GM18909 (cell line): ENCODE measurements around the gene NOPCHAP1.
"Not testable (repeated sequence)": the region's sequence is repeated elsewhere in the genome, so short reads cannot be mapped to it uniquely, and the experiment has no call there.

Experiments used
- ATAC-seq: cut with Tn5 transposase; IDR thresholded peaks from one replicate; pipeline ENCODE4 v1.9.1; 2021; ENCODE audit warnings: mild to moderate bottlenecking; ENCODE audit not compliant: unreplicated experiment, poor library complexity

NOPCHAP1 gene

DNA sequence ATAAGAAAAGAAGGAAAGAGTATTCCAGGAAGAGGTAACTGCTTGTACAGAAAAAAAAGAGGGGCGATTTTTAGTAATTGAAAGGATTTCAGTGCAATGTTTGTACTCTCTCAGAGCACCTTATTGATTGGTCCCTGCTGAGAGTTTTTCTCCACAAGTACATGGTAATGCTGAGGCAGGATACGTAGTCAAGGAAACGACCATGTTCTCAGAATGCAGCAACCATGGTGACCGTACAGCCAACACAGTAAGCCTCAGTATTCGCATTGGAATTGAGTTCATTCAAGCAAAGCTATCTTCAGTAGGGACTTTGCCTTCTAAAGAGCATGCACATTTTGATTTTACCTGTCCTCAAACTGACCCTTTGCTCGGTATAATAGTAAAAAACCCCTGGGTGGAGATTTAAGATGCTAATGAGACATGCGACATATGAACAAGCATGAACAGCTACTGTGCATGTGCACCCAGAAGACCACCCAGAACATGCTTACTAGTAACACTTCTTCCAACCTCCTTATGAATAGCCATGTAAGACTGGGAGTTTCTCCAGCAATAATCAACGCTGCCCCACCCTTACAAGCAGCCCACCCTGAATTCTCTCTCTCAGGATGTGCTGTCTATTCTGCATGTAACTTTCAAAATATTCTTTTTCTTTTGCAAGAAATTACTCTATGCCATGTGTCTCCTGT lies 21.8 kb upstream of the NOPCHAP1 start:
- no peak for ATAC-seq

DNA sequence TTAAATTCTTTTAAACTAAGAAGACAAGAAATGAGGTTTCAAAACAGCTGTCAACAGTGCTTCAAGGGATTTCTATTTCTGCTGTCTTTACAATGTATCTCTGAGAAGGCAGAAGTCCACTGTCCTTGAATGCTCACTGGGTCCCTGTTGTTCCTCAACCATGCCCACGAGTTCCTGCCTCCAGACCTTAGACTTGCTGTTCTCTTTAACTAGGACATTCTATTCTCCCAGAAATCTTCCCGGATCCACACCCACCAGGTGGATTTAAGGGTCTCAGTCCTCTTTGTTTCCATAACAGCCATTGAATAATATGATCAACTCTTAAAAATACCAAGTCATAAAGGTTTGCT lies 21.3 kb upstream of the NOPCHAP1 start:
- no peak for ATAC-seq

DNA sequence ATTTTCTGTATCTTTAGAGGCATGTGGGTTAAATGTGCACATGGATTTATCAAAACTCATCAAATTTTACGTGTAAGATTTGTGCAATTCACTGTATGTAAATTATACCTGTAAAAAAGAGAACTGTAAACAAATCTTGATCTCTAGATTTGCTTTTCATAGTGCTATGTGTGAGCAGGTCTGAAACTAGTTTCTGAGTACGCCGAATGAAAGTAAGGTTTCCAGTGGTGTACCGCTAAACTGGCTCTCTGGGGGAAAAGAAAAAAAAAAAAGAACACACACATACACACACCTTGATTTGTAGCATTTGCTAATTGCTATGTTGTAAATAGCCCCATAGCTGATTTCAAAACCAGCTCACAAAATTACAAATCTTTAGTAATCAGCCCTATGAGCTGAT lies 19.4 kb upstream of the NOPCHAP1 start:
- peak; percentile 84 for ATAC-seq

DNA sequence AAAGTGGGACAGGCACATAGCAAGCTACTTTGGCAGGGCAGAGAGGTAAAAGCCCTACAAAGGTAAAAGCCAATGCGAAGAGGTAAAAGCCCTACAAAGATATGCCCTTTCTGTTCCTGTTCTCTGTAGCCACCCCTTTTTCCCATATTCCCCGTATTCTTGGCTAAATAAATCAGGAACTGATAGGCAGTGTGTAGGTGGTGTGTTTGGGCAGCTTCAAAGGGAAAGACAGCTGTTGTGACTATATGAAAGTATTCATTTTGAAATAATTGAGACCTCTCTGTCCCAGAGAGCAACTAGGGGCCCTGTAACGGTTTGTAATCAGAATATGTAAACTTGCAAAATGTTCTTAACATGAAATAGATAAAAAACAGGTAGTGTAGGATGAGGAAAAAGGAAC lies 16.8 kb upstream of the NOPCHAP1 start:
- no peak for ATAC-seq

DNA sequence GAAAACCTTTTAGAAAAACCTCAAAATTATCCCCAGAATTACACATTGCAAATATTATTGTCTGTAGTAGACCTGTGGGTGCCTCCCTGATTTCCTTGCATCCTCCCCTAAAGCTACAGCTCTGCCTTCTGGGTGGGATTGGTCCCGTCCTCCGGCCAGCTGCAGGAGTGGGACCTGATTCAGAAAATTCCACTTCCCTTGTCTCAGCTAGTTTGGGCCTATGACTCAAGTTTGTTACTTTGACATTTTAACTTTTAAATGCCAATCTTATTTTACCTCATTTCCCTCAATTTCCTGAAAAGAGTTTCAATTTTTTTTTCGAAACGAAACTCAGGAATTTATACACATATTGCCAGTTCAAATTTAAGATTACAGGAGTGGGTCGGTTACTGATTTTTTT lies 14.8 kb upstream of the NOPCHAP1 start:
- no peak for ATAC-seq

DNA sequence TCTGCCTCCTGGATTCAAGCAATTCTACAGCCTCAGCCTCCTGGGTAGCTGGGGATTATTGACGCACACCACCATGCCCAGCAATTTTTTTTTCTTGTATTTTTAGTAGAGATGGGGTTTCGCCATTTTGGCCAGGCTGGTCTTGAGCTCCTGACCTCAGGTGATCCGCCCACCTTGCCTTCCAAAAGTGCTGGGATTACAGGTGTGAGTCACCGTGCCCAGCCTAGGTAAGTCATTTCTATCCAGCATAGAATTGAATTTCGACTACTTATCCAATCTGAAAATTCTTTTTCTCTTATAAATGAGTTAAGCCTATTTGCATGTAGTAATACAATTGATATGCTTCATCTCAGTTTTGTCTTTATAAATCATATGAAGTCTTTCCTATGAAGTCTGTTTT lies 12.9 kb upstream of the NOPCHAP1 start:
- ATAC-seq = no peak

DNA sequence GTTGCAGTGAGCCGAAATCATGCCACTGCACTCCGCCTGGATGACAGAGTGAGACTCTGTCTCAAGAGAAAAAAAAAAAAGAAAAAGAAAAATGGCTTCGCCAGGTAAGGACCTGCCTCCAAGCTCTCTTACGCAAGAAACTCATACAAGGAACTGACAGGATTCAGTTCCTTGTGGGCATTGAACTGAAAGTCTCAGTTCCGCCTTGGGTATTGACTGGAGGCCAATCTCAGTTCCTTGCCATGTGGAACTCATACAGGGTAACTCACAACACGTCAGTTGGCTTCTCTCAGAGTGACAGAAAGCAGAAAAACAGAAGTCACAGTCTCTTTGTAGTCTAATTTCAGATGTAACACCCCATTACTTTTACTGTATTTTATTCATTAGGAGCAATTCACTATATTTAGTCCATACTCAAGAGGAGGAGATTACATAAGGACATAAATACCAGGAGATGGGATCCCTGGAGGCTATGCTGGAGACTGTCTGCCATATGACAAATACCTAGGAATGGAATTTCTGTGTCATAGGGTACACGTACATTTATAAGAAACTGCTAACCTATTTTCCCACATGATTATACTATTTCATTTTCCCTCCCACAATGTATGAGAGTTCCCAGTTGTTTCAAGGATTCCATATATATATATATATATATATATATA lies 11.4 kb upstream of the NOPCHAP1 start:
- peak; percentile 99 for ATAC-seq

DNA sequence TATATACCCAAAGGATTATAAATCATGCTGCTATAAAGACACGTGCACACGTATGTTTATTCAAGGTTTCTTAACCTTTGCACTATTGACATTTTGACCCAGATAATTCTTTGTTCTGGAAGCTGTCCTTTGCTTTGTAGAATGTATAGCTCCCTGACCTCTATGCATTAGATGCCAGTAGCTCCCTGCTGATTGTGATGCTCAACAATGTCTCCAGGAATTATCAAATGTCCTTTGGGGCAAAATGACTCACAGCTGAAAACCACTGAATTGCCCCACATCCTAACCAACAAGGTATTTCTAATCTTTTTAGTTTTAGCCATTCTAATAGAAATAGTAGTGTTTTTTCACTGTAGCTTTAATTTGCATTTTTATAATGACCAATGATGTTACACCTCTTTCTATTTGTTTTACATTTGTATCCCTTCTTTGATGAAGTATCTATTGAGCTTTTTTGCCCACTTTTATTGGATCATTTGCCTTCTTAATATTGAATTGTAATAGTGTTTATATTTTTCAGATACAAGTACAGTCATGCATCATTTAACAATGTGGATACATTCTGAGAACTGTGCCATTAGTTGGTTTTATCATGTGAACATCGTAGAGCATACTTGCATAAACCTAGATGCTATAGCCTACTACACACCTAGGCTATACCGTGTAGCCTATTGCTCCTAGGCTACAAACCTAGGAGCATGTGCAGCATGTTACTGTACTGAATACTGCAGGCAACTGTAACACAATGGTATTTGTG lies 10.4 kb upstream of the NOPCHAP1 start:
- ATAC-seq = no peak

DNA sequence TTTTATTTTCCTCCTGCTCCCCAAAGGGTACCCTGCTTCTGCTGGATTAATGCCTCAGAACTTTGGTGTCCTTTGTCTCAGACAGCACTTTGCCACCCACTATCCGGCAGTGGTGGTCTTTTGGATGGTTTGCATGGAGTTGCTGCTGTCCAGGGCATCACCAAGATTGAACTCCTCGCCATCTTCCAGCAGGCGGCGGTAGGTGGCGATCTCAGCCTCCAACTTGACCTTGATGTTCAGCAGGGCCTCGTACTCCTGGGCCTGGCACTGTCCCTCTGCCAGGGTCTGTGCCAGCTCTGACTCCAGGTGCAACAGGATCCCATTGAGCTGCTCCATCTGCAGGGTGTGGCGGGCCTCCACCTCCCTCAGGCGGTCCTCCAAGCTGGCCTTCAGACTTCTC lies 9.4 kb upstream of the NOPCHAP1 start:
- ATAC-seq = no peak

DNA sequence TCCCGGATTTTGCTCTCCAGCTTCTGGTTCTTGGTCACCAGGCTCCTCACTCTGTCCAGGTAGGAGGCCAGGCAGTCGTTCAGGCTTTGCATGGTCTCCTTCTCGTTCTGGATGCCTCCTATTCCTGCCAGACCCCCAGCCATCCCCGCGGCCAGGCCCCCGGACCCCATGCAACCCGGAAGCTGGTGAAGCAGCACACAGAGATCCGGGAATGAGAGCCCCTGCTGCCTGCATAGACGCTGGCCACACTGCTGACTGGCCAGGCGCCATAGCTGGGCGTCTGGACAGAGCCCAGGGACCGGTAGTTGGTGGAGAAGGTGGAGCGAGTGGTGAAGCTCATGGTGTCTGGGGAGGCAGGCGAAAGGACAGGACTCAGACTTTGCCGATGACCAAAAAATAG lies 8.4 kb upstream of the NOPCHAP1 start:
- not testable (repeated sequence) for ATAC-seq

DNA sequence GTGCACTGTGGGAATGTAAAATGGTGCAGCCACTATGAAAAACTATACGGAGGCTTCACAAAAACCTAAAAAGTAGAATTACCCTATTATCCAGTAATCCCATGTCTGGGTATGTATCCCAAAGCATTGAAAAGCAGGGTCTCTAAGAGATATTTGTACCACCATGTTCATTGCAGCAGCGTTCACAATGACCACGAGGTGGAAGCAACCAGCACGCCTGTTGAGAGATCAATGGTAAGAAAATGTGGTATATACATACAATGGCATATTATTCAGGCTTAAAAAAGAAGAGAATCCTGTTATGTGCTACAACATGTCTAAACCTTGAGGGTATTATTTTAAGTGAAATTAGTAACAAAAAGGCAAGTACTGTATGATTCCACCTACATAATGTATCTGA lies 910 bp upstream of the NOPCHAP1 start:
- no peak for ATAC-seq

DNA sequence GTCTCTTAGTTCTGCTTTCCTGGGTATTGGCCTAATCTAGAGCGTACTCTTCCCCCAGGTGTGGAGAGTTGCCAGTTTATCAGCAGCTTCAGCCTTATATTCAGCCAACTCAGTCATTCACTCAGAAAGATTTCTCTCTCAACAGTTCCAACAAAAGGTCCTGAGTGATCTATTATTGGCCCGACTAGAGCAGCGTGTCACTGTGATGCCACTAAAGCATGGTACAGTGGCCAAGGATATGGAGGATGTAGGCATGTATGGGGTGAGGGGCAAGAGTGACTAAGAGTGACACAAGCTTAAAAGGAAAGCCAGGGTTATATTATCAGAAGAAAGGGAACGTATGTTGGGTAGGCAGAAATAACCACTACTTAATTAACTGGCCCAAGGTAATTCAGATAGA lies 4.8 kb downstream of the NOPCHAP1 start:
- no peak for ATAC-seq

DNA sequence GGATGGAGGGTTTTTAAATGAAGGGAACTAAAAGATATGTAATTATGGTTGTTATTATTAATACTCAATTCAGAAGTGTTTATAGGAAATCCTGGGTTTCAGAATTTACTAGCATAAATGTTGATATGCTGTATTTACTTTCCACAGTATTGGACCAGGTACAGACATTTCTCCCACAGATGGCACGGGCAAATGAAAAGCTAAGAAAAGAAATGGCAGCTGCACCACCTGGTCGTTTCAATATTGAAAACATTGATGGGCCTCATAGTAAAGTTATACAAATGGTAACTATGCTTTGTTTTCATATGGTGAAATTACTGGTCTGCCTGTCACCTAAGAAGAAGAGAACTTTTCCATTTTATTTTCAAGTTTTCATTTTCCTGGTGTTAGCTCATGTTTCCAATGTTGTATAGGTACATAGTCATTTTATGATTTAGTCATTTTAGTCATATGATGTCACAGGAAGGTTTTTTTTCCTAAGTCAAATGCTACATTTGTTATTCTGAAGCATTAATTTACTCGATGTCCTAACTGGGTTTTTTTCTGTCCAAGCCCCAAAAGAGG lies 5.5 kb downstream of the NOPCHAP1 start:
- ATAC-seq = no peak

DNA sequence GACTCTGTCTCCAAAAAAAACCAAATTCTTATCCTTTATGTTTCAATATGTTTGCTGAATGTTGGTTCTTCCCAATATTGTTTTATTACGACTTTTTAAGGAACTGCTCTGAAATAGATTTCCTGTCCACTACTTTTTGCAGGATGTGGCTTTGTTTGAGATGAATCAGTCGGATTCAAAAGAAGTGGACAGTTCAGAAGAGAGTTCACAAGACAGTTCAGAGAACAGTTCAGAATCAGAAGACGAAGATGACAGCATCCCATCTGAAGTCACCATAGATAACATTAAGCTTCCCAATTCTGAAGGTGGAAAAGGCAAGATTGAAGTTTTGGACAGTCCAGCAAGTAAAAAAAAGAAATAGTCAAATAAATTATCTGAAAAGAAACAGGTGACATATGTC lies 8.2 kb downstream of the NOPCHAP1 start:
- ATAC-seq = no peak

DNA sequence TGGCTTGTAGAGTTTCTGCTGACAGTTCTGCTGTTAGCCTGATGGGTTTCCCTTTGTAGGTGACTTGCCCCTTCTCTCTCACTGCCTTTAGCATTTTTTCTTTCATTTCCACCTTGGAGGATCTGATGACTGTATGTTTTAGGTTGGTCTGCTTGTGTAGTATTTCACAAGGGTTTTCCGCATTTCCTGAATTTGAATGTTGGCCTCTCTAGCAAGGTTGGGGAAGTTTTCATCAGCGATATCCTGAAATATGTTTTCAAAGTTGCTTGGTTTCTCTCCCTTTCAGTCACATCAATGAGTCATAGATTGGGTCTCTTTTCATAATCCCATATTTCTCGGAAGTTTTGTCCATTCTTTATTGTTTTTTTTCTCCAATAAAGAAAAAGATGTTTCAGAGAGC lies 11.4 kb downstream of the NOPCHAP1 start:
- ATAC-seq = no peak

DNA sequence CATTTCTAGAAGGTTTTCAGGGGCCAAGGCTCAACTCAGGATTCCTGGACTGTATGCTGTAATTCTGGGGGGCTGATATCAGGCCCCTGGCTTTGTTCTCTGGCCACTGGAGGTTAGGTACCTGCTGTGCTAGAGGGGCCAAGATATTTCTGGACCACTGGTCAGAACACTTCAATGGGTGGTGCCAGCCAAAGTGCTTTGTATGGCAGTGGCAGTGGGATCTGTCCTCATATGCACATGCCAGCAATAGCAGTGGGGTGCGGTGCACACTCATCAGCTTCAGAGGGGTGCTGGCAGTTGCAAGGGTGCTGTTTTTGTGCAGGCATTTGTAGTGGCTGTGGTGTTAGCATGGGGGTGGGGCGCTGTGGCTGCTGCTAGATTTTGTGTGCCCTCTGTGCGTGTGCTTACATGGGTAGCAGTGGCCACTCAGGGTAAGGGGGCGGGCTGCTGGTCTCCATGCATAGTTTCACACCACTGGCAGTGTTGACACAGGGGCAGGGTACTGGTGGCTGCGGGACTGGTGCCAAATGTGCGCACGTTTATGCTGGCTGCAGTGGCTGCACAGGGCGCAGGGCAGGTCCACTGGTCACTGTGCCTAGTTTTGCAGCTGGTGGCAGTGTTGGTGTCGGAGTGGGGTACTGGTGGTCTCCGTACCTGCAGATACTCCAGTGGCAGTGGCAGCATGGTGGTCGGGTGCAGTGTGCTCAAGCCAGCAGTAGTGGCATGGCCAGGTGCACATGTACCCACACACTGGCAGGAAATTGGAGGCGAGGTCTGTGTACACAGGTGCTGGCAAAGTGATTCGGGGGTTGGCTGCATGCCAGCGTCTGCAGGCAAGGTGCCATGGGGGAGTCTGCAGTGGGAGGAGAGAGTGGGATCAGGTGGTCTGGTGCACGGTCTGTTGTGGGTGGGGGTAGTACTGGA lies 12.6 kb downstream of the NOPCHAP1 start:
- no peak for ATAC-seq

DNA sequence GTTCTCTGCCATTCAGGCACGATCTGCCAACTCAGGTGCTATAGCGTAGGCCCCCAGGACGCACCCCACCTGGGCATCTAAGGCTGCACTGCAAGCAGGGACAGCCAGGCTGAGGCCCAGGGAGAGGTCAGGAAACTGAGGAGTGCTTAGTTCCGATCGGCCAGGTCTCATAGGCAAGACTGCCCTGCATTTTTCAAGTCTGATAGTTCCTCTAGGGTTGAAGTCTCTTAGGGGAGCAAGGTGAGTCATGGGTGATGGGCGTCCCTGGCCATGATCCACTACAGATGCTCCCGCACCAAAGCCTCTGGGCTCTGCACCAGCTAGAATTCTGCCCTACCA lies 13.2 kb downstream of the NOPCHAP1 start:
- ATAC-seq = no peak

DNA sequence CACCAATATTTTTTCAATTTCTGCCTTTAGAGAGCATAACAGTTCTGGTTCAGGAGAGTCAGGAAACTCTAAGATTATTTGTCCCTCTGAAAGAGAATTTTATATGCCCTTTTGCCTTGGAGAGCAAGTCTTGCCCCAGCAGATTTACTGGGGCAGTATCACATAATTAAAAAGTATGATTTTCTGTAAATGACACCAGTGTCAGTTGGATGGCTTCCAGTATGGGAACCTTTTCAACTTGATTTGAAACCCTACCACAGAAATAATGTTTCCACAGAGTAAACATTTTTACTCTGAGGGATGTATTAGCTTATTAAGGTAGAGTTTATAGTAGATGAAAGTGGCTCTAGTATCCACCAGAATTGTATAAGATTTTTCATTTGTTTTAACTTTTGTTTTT lies 15.4 kb downstream of the NOPCHAP1 start:
- no peak for ATAC-seq

DNA sequence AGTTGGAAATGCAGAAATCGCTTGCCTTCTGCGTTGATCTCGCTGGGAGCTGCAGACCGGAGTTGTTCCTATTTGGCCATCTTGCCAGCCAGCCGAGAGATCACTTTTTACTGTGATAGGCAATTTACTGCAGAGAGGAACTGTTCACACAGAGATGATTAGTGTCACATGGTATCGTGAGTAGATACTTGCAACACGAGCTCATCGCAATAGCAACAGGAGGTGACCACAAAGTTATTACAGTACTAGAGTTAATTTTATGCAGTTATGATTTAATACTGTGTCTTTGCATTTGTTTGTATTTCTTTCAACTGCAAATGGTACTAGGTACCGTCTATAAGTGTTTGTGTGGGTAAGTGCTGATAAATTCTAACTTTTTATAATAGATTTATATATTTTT lies 27.8 kb downstream of the NOPCHAP1 start:
- no peak for ATAC-seq

DNA sequence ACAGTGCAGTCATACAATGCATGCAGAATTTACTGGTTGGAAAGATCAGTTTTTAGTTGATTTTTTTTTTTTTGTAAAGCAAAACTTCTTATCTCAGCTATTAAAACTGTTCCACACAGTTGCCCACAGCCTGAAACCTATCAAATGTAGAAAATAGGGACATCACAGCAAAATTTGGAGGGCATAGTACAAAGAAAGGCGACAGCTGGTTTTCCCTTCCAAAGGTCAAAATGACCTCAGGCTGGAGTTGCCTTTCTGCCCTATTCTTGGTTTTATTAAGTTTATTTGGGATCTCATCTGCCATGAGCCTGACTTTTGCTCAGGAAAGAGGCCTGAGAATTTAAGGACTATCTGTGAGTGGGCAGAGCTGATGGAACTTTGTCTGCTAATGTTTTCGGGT lies 28.5 kb downstream of the NOPCHAP1 start:
- ATAC-seq = no peak
